ENCODE measurements around the gene SLC38A5.

- TF ChIP-seq CTCF (IDR thresholded peaks at IDR 0.05) (no peak), IRF2 (CRISPR knock-in tag; IDR thresholded peaks at IDR 0.05; ENCODE audit: borderline replicate concordance, low read depth) (no peak), JUN (CRISPR knock-in tag; IDR thresholded peaks at IDR 0.05) (no peak), E2F5 (CRISPR knock-in tag; IDR thresholded peaks at IDR 0.05) (no peak), NR3C1 (CRISPR knock-in tag; conservative IDR thresholded peaks at IDR 0.05; ENCODE audit: low read depth) (no peak), ATF6 (CRISPR knock-in tag; IDR thresholded peaks at IDR 0.05) (no peak), USF2 (CRISPR knock-in tag; IDR thresholded peaks at IDR 0.05) (no peak), HMGXB4 (CRISPR knock-in tag; IDR thresholded peaks at IDR 0.05) (no peak), MAX (CRISPR knock-in tag; IDR thresholded peaks at IDR 0.05) (no peak), ZNF416 (CRISPR knock-in tag; IDR thresholded peaks at IDR 0.05) (no peak), SMAD3 (CRISPR knock-in tag; IDR thresholded peaks at IDR 0.05; ENCODE audit: borderline replicate concordance) (no peak), ATF1 (CRISPR knock-in tag; IDR thresholded peaks at IDR 0.05) (no peak), TEAD4 (CRISPR knock-in tag; IDR thresholded peaks at IDR 0.05) (no peak), USF1 (CRISPR knock-in tag; IDR thresholded peaks at IDR 0.05) (no peak)
Observed at GRCh38 chrX:48514126-48514806, 44.2 kb upstream of the SLC38A5 start.
